Measurements from ENCODE around the gene PRSS8.

DNA sequence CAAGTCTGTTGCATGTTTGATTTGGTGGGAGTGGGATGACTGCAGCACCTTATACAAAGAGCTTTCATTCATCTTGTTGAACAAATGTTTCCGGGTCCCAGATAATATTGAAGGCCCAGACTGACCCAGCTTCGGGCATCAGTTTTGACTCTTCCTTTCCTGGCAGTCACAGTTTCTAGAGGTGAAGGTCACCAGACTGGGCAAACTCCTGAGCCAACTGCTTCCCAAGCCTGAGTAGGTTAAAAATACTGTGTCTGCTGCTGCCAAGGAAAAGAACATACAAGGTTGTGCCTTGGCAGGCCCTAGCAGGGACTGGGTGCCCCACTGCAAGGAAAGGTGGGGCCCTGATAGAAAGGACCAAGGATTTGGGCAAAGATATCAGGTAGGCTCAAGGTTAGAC, 22.8 kb downstream of the PRSS8 start:
- TF ChIP-seq, protein P1, sequence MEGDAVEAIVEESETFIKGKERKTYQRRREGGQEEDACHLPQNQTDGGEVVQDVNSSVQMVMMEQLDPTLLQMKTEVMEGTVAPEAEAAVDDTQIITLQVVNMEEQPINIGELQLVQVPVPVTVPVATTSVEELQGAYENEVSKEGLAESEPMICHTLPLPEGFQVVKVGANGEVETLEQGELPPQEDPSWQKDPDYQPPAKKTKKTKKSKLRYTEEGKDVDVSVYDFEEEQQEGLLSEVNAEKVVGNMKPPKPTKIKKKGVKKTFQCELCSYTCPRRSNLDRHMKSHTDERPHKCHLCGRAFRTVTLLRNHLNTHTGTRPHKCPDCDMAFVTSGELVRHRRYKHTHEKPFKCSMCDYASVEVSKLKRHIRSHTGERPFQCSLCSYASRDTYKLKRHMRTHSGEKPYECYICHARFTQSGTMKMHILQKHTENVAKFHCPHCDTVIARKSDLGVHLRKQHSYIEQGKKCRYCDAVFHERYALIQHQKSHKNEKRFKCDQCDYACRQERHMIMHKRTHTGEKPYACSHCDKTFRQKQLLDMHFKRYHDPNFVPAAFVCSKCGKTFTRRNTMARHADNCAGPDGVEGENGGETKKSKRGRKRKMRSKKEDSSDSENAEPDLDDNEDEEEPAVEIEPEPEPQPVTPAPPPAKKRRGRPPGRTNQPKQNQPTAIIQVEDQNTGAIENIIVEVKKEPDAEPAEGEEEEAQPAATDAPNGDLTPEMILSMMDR (IDR thresholded peaks at IDR 0.05; ENCODE audit: borderline replicate concordance, extremely low read depth, low read length, poor library complexity, severe bottlenecking) = no peak
- TF ChIP-seq EZH2 (IDR thresholded peaks at IDR 0.05; ENCODE audit: borderline replicate concordance, low read depth, low read length, severe bottlenecking) = no peak
